Measurements from ENCODE around the gene SERINC5.

The SERINC5 gene

GRCh38 chr5:80083101-80083890 is 172.6 kb downstream of the SERINC5 start:
- H3K4me1 ChIP-seq: peaks cover 0 to 8% (median 3%) of the 10 kb centered on the region in 4 donors
- no peaks in the 10 kb centered on the region for H3K9me3 ChIP-seq
- DNase-seq: no peak
- peak overlapping the region; percentile 47 to 71 for H3K27ac ChIP-seq
- H3K36me3 ChIP-seq: no peaks in the 10 kb centered on the region
- peak; percentile 68 for TF ChIP-seq CTCF (IDR thresholded peaks at IDR 0.05)
- no peaks in the 10 kb centered on the region for H3K27me3 ChIP-seq
- peak overlapping the region; percentile 41 to 48 for H3K4me3 ChIP-seq
- intact Hi-C loops (cut with DNase I; ENCODE audit: low total_unique reads): no loop called here

GRCh38 chr5:80082731-80083100 is 173.1 kb downstream of the SERINC5 start:
- Histone ChIP-seq H3K27ac (peak overlapping the region; percentile 47 to 71), H3K27me3 (no peaks in the 10 kb centered on the region), H3K4me3 (peak overlapping the region; percentile 41 to 48), H3K4me1 (peaks cover 0 to 8% (median 3%) of the 10 kb centered on the region in 4 donors), H3K9me3 (no peaks in the 10 kb centered on the region), H3K36me3 (no peaks in the 10 kb centered on the region)
- peak; percentile 24 to 72 for DNase-seq
- intact Hi-C loops (cut with DNase I; ENCODE audit: low total_unique reads): no loop called here
- peak; percentile 53 to 84 for TF ChIP-seq CTCF (IDR thresholded peaks at IDR 0.05)

- intact Hi-C loops (cut with DNase I; ENCODE audit: low total_unique reads): no loop called here
- no peak for DNase-seq
- H3K4me1 ChIP-seq: peaks cover 0 to 8% (median 3%) of the 10 kb centered on the region in 4 donors
- peak overlapping the region in 1 of 2 donors; percentile 71 for H3K27ac ChIP-seq
- H3K27me3 ChIP-seq: no peaks in the 10 kb centered on the region
- H3K4me3 ChIP-seq: peak overlapping the region; percentile 41 to 48
- H3K9me3 ChIP-seq: no peaks in the 10 kb centered on the region
- no peaks in the 10 kb centered on the region for H3K36me3 ChIP-seq
- no peak for TF ChIP-seq CTCF (IDR thresholded peaks at IDR 0.05)
These were observed 173.6 kb downstream of the SERINC5 start for GRCh38 chr5:80082281-80082680.

- DNase-seq: no peak
- intact Hi-C loops (cut with DNase I; ENCODE audit: low total_unique reads): no loop called here
- no peak for TF ChIP-seq CTCF (IDR thresholded peaks at IDR 0.05)
- H3K9me3 ChIP-seq: no peaks in the 10 kb centered on the region
- H3K27me3 ChIP-seq: no peaks in the 10 kb centered on the region
- H3K36me3 ChIP-seq: no peaks in the 10 kb centered on the region
- no peak overlapping the region for H3K27ac ChIP-seq
- H3K4me1 ChIP-seq: peaks cover 0 to 8% (median 3%) of the 10 kb centered on the region in 4 donors
- no peak overlapping the region for H3K4me3 ChIP-seq
These were observed 176.9 kb downstream of the SERINC5 start for GRCh38 chr5:80078921-80079320.

- Histone ChIP-seq H3K9me3 (no peaks in the 10 kb centered on the region), H3K4me1 (no peaks in the 10 kb centered on the region), H3K4me3 (no peak overlapping the region), H3K36me3 (no peaks in the 10 kb centered on the region), H3K27ac (no peak overlapping the region), H3K27me3 (no peaks in the 10 kb centered on the region)
- TF ChIP-seq CTCF (IDR thresholded peaks at IDR 0.05): no peak
- DNase-seq: no peak
- intact Hi-C loops (cut with DNase I; ENCODE audit: low total_unique reads): no loop called here
These were observed 178.7 kb downstream of the SERINC5 start for GRCh38 chr5:80077051-80077714.
